Naive B cell (primary cell): Measurements from ENCODE around the gene NPHP4. TPM values are rescaled to one million over a fixed set of nuclear protein-coding genes. Genes with fewer than 3 reads are reported as not detected.
A peak's percentile ranks its signal among the peaks of the same experiment; 100 is the strongest.

Source experiments
- ATAC-seq, 2 donors: fragments of 150-1000 bp; cut with Tn5 transposase; 2 replicates each; pipeline ENCODE4 v1.10.0; 2021; ENCODE audit warnings: low read depth in 2 of 2, mild to moderate bottlenecking in 2 of 2, moderate library complexity in 2 of 2
- DNase-seq: peaks from one replicate; pipeline ENCODE4 v3.0.0; 2022
- H3K27ac Mint-ChIP-seq, 6 donors: one replicate each; pipeline ENCODE4 v1.8.0; 2020 to 2022; ENCODE audit warnings: mild to moderate bottlenecking in 6 of 6, mixed read lengths in 6 of 6, moderate library complexity in 5 of 6, inconsistent platforms in 2 of 6
- H3K27me3 Mint-ChIP-seq, 3 donors: one replicate each; pipeline ENCODE4 v1.8.0; 2021 to 2022; ENCODE audit warnings: mixed read lengths in 3 of 3, mild to moderate bottlenecking in 1 of 3
- H3K36me3 Mint-ChIP-seq, 2 donors: one replicate each; pipeline ENCODE4 v1.8.0; 2020 to 2022; ENCODE audit warnings: mixed read lengths in 2 of 2, inconsistent platforms in 1 of 2, mild to moderate bottlenecking in 1 of 2
- H3K4me1 Mint-ChIP-seq, 3 donors: one replicate each; pipeline ENCODE4 v1.8.0; 2020 to 2022; ENCODE audit warnings: mixed read lengths in 3 of 3, inconsistent platforms in 1 of 3, mild to moderate bottlenecking in 1 of 3, moderate library complexity in 1 of 3
- H3K4me3 Mint-ChIP-seq, 8 donors: one replicate each; pipeline ENCODE4 v1.8.0; 2020 to 2022; ENCODE audit warnings: mild to moderate bottlenecking in 8 of 8, mixed read lengths in 8 of 8, moderate library complexity in 8 of 8, inconsistent platforms in 2 of 8
- H3K9me3 Mint-ChIP-seq, 7 donors: one replicate each; pipeline ENCODE4 v1.8.0; 2020 to 2022; ENCODE audit warnings: mixed read lengths in 7 of 7, mild to moderate bottlenecking in 5 of 7, inconsistent platforms in 2 of 7, moderate library complexity in 1 of 7
- polyA plus RNA-seq, 6 donors: library from polyadenylated mRNA; unstranded; fragments of 300-500 nt; fragmentation: Illumina TruSeq; gene quantifications; one replicate each; pipeline ENCODE4 v1.2.3, GENCODE V29; 2021; ENCODE audit warnings: low read depth in 6 of 6

Gene NPHP4
- polyA plus RNA-seq, 6 donors from 2014 or later: 0.51 to 1.1 (median 0.68) TPM; not detected in 1

DNA sequence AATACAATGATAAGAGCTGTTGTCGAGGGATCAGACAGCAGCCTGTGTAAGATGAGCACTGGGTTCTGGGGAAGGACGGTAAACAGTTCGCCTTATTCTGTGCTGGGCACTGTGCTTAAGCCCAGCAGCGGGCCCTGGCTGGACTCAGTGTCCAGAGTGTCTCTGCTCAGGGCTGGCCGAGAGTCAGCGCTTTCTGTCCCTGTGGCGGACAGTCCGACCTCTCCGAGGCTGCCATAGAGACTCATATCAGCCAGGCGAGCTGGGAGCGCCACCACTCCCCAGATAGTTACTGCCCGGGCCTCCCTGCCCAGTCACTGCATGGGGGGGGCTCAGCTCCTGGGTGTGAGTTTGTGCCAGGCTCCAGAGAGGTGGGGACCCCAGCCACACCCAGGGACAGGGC, 14.7 kb upstream of the NPHP4 start:
- Mint-ChIP-seq H3K4me3 (peak overlapping the region in 1 of 8 donors; percentile 15), H3K27ac (no peak overlapping the region), H3K27me3 (no peaks in the 10 kb centered on the region), H3K9me3 (no peaks in the 10 kb centered on the region), H3K36me3 (peaks cover 0 to 5% of the 10 kb centered on the region in 2 donors), H3K4me1 (peaks cover 15 to 18% (median 17%) of the 10 kb centered on the region in 3 donors)
- DNase-seq: no peak
- ATAC-seq: no peak

DNA sequence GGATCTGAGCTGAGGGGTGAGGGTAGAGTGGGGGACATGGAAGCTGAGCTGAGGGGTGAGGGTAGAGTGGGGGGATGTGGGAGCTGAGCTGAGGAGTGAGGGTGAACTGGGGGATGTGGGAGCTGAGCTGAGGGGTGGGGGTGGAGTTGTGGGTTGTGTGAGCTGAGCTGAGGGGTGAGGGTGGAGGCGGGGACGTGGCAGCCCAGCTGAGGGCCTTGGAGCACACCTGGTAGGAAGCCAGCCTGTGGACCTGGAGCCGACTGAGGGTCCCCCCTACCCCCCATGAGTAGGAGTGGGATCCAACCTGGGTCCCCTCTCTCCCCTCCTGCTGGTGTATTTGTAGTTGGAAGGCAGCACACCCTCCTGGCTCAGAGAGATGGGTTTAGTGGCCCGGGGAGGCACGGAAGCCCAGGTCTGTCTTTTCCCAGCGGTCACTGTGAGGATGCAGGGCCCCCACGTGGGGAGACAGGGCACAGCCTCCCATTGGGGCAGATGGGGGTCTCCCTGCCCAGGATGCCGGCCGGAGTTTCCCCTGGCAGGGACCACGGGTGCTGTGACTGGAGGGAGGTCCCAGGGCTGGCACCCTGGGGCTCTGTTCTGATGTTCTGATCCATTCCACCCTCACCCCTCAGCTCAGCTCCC, 13.2 kb upstream of the NPHP4 start:
- DNase-seq (no peak), ATAC-seq (no peak)
- H3K27ac Mint-ChIP-seq: no peak overlapping the region
- peaks cover 0 to 5% of the 10 kb centered on the region in 2 donors for H3K36me3 Mint-ChIP-seq
- no peaks in the 10 kb centered on the region for H3K9me3 Mint-ChIP-seq
- H3K4me1 Mint-ChIP-seq: peaks cover 10 to 15% (median 11%) of the 10 kb centered on the region in 3 donors
- no peaks in the 10 kb centered on the region for H3K27me3 Mint-ChIP-seq
- H3K4me3 Mint-ChIP-seq: no peak overlapping the region

DNA sequence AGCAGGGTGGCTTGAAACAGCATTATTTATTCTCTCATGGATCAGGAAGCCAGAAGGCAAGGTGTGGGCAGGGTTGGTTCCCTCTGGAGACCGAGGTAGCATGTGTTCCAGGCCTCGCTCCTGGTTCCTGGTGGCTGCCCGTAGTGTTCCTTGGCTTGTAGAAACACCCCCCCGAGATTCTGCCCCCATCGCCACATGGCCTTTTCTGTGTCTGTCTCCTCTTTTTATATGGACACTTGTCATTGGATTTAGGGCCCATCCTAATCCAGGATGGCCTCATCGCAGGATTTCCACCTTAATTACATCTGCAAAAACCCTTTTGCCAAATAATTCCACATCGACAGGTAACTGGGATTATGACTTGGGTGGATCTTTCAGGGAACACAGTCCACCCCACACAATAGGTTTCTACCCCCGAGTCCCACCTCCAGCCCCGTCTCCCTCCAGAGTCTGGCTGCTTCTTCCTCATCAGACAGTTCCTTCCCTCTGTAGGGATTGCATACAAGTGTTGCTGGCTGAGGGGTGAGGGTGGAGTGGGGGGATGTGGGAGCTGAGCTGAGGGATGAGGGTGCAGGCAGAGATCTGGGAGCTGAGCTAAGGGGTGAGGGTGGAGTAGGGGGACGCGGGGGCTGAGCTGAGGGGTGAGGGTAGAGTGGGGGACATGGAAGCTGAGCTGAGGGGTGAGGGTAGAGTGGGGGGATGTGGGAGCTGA, 12.3 kb upstream of the NPHP4 start:
- no peak overlapping the region for H3K27ac Mint-ChIP-seq
- H3K4me1 Mint-ChIP-seq: peaks cover 10 to 18% (median 17%) of the 10 kb centered on the region in 3 donors
- DNase-seq: no peak
- ATAC-seq: no peak
- no peaks in the 10 kb centered on the region for H3K27me3 Mint-ChIP-seq
- no peak overlapping the region for H3K4me3 Mint-ChIP-seq
- H3K9me3 Mint-ChIP-seq: no peaks in the 10 kb centered on the region
- peaks cover 0 to 5% of the 10 kb centered on the region in 2 donors for H3K36me3 Mint-ChIP-seq

DNA sequence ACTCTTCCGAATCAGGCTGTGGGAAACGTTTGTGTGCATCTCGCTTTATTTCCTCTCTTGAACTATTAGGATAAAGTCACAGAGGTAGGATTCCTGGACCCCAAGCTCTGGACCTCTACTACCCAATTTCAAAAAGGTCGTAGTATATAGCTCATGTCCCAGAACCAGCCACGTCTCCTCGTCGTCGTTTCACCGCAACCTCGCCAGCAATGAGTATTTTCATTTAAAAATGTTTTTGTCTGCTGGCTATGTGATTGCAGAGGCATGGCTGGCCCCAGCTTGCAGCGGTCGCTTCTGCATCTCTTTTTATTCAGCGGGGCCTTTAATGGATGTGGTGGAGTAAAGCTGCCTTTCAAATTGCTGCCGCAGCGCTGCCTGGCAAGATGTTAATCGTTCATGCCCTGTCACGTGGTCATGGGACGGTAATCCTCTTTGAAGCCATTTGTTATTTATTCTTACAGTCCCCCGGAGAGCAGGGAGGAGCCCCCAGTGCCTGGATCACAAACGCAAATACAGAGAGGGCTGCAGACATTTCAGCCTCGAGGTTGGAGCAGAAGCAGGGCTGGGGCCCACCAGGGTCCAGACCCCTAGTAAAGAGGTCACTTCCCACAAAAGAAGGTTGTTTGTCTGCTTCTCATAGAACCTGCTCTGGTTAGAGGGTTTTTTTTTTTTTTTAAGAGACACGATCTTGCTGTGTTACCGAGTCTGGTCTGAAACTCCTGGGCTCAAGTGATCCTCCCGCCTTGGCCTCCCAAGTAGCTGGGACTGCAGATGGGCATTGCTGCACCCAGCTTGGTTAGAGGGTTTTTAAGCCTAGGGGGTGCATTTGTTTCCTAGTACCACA, 11.6 kb upstream of the NPHP4 start:
- Mint-ChIP-seq H3K9me3 (no peaks in the 10 kb centered on the region), H3K36me3 (peaks cover 0 to 5% of the 10 kb centered on the region in 2 donors), H3K4me3 (no peak overlapping the region), H3K4me1 (peaks cover 10 to 20% (median 18%) of the 10 kb centered on the region in 3 donors), H3K27ac (peak overlapping the region in 3 of 6 donors; percentile 44 to 75 (median 63)), H3K27me3 (no peaks in the 10 kb centered on the region)
- DNase-seq: no peak
- ATAC-seq: no peak

DNA sequence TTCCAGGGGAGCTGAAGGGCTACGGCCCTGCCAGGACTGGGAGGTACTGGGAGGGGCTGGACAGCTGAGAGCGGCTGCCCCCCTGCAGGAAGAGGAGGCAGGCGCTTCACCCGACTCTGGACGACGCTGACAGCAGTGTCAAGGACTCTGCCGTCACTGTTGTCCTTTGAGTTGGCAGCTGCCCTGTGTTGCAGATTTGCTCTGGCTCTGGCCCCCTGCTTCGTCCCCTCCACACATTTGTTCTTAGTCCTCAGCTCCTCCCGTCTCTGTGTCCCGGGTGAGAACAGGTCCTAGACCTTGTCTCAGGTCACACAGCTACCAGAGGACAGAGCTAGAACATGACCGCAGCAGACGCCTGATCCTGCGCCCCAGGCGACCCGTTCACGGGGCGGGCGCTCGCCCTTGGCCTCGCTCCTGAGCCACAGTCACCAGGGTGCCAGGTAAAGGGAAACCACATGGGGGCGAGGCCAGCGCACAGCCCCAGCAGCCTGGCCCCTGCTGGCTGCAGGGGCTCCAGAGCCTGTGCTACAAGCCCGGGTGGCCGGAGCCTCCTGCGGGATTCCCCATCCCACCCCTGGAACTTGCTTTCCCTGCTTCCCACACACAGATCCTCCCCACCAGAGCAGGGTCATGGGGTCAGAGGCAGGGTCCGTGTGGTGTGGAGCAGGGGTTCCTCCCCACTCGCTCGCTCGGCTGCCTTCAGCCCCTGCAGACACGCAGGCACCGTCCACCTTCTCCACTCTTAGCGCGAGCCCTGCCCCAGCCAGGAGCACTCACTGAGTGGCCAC, 10.7 kb upstream of the NPHP4 start:
- H3K9me3 Mint-ChIP-seq: no peaks in the 10 kb centered on the region
- no peaks in the 10 kb centered on the region for H3K27me3 Mint-ChIP-seq
- H3K4me3 Mint-ChIP-seq: peak overlapping the region in 1 of 8 donors; percentile 68
- no peak for ATAC-seq
- H3K27ac Mint-ChIP-seq: peak overlapping the region in 1 of 6 donors; percentile 63
- peaks cover 12 to 29% (median 20%) of the 10 kb centered on the region in 3 donors for H3K4me1 Mint-ChIP-seq
- DNase-seq: no peak
- peaks cover 0 to 5% of the 10 kb centered on the region in 2 donors for H3K36me3 Mint-ChIP-seq

DNA sequence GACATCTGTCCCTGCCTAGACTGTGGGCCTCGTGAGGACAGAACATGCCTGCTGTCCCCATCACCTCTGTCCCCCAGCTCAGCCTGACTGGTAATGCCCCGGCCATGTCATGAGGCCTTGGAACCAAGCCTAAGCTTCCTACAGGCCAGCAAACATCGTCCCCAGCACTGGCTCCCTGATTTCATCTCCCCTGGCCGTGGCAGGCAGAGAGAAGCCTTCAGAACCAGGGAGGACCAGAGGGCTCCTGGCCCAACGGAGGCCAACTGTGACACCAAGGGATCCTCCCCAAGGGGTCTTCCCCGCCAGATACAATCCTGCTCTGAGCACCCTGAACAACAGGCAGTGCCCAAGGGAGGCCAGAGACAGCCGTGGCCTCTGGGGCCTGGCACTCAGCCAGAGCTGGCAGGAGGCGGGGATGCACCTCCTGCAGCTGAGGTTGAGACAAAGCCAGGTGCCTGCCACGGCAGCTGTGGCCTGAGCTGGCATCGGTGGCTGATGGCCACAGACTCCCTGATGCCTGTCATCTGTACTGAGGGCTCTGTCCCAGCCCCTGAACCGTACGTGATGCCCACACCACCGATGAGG, 9.9 kb upstream of the NPHP4 start:
- DNase-seq: no peak
- no peaks in the 10 kb centered on the region for H3K27me3 Mint-ChIP-seq
- peak overlapping the region in 1 of 6 donors; percentile 10 for H3K27ac Mint-ChIP-seq
- ATAC-seq: no peak
- H3K9me3 Mint-ChIP-seq: no peaks in the 10 kb centered on the region
- H3K36me3 Mint-ChIP-seq: peaks cover 0 to 5% of the 10 kb centered on the region in 2 donors
- H3K4me1 Mint-ChIP-seq: peaks cover 14 to 31% (median 24%) of the 10 kb centered on the region in 3 donors
- H3K4me3 Mint-ChIP-seq: no peak overlapping the region

DNA sequence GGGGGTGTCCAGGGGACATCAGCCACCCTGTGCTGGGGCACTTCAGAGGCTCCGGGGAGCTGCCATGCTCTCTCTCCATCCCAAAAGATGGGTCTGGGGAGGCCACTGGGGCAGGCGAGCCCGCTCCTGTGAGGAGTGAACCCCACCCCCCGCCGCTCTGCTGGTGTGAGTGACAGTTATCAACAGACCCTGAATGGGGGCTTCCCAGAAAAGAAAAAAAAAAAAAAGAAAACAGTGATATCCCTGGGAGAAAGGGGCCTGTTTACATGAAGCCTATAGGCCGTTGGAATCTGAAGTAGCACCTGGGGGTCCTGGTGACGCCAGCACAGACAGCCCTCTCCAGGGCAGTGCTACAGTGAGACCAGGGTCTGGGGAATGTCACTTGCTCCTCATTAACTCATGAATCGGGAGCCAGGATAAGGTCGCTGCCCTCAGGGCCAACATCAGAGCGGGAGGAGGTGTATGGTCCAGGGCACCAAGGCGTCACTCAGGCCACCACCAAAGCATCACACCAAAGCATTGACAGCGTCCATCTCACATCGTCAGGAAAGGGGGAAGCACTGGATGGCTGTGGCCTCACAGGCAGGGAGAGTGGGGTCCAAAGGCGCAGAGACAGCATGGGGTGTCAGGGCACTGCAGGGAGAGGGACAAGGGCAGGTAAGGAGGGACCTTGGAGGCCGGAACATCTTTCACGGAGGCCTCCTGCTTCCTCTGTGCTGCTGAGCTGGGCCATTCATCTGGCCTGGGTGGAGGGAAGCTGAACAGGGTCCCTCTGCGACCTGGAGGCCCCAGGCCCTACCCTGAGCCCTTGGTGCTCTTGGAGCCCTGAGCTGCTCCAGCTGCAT, 8.4 kb upstream of the NPHP4 start:
- no peak overlapping the region for H3K4me3 Mint-ChIP-seq
- peaks cover 0 to 5% of the 10 kb centered on the region in 2 donors for H3K36me3 Mint-ChIP-seq
- DNase-seq (no peak), ATAC-seq (no peak)
- no peaks in the 10 kb centered on the region for H3K9me3 Mint-ChIP-seq
- peaks cover 17 to 31% (median 23%) of the 10 kb centered on the region in 3 donors for H3K4me1 Mint-ChIP-seq
- peak overlapping the region in 1 of 6 donors; percentile 39 for H3K27ac Mint-ChIP-seq
- no peaks in the 10 kb centered on the region for H3K27me3 Mint-ChIP-seq

DNA sequence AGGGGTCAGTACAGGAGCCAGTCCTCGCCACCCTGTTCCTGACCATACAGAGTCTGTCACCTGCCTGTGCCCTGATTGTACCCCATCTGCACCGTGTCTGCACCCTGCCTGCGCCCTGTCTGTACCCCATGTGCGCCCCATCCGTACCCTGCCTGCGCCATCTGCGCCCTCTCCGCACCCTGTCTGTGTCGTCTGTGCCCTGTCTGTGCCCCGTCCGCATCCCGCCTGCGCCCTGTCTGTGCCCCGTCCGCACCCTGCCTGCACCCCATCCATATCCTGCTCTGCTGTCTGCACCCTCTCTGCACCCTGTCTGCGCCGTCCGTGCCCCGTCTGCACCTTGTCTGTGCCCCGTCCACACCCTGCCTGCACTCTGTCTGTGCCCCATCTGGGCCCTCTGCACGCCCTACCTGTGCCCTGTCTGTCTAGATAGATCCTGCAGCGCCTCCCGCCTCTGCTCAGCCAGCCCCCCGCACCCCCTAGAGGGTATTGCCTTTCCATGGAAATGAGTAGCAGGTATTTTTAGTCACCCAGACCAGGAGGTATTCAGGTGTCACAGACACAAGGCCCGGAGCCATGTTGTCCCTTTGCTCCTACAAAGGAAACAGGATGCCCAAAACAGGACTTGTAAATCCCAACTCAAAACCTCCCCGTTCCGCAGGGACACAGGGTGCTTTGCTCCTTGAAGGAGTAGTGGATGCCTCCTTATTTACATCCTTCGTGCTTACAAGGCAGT, 7.7 kb upstream of the NPHP4 start:
- peak overlapping the region in 3 of 6 donors; percentile 32 to 77 (median 67) for H3K27ac Mint-ChIP-seq
- H3K4me1 Mint-ChIP-seq: peaks cover 17 to 31% (median 28%) of the 10 kb centered on the region in 3 donors
- peak overlapping the region in 1 of 8 donors; percentile 80 for H3K4me3 Mint-ChIP-seq

DNA sequence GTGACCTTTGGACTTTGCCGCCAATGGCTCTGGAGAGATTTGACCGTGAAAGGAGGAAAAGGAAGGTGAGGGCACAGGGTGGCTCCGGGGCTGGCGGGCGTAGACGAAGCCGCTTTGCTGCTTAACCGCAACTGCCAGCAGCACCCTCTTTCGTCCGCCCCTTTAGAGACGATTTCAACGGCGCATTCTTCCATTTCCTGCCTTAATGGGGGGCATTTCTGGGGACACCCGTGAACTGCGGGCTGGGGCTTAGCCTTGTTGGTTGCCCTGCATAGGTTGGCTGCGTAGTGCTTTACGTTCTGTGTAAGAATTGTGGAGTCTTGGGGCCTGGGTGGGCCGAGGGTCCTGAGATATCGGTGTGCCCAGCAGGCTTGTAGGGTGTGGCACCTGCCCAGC, 6.7 kb upstream of the NPHP4 start:
- H3K36me3 Mint-ChIP-seq: peaks cover 0 to 5% of the 10 kb centered on the region in 2 donors
- no peaks in the 10 kb centered on the region for H3K9me3 Mint-ChIP-seq
- no peak overlapping the region for H3K27ac Mint-ChIP-seq
- DNase-seq (no peak), ATAC-seq (no peak)
- peaks cover 27 to 41% (median 38%) of the 10 kb centered on the region in 3 donors for H3K4me1 Mint-ChIP-seq
- H3K4me3 Mint-ChIP-seq: peak overlapping the region in 1 of 8 donors; percentile 60
- H3K27me3 Mint-ChIP-seq: no peaks in the 10 kb centered on the region

More for the DNA sequence above, 7.7 kb upstream of the NPHP4 start:
- DNase-seq (no peak), ATAC-seq (no peak)
- Mint-ChIP-seq H3K9me3 (no peaks in the 10 kb centered on the region), H3K36me3 (peaks cover 0 to 5% of the 10 kb centered on the region in 2 donors), H3K27me3 (no peaks in the 10 kb centered on the region)

DNA sequence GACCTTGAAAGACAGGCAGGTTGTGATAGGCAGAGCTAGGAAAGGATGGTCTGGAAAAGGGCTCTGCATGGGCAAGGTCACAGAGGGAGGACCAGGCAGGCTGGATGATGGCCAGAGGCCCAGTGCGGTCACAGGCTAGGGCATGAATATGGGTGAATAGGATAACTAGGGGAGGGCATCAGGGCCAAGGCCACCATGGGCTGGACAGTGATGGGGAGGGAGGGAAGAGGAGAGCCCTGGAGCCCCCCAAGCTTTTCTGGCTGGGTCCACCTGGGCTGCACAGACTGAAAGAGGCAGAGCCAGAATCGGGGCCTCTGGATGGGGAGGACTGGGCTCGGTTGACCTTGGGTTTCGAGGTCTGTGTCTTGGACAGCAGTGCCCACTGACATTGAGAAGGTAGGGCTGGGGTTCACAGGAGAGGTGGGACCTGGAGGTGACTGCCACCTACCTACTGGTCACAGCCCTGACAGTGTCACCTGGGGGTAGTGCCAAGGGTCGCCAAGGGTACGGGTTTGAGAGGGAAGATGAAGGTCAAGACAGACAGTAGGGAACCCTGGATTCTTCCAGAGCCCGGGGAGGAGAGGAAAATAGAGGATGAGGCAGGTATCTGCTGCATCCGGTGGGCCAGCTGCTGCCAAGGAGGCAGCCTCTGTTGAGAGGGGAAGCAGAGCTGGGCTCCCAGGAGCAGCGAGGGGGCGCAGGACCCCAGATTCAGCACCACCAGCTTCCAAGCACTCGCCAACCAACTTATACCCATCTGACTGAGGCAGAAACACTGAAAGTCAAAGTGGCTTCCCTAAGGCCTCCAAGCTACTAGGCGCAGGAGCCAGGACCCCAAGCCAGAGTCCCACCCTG, 6.1 kb upstream of the NPHP4 start:
- Mint-ChIP-seq H3K4me3 (peak overlapping the region in 2 of 8 donors; percentile 58 to 60), H3K36me3 (peaks cover 0 to under 1% of the 10 kb centered on the region in 2 donors), H3K27ac (peak overlapping the region in 3 of 6 donors; percentile 42 to 85 (median 76)), H3K4me1 (peaks cover 31 to 44% (median 43%) of the 10 kb centered on the region in 3 donors), H3K9me3 (no peaks in the 10 kb centered on the region), H3K27me3 (no peaks in the 10 kb centered on the region)
- DNase-seq: no peak
- no peak for ATAC-seq
